Duodenal mucosa (tissue), 2 donors: ENCODE results near the gene GJA10.
"Not testable (repeated sequence)": the region's sequence is repeated elsewhere in the genome, so short reads cannot be mapped to it uniquely, and the experiment has no call there.

Experiments
- H3K27ac ChIP-seq: one replicate; pipeline ENCODE4 v1.7.0; 2013; ENCODE audit warnings: low read depth, low read length
- H3K27me3 ChIP-seq, 2 donors: one replicate each; pipeline ENCODE4 v1.7.0; 2013; ENCODE audit warnings: low read length in 2 of 2, control low read depth in 1 of 2; ENCODE audit not compliant: insufficient read depth in 2 of 2, control insufficient read depth in 1 of 2
- H3K36me3 ChIP-seq, 2 donors: one replicate each; pipeline ENCODE4 v1.7.0; 2013; ENCODE audit warnings: low read length in 2 of 2, control low read depth in 1 of 2; ENCODE audit not compliant: insufficient read depth in 2 of 2, control insufficient read depth in 1 of 2
- H3K4me1 ChIP-seq, 2 donors: one replicate each; pipeline ENCODE4 v1.7.0; 2013; ENCODE audit warnings: low read length in 2 of 2, control low read depth in 1 of 2; ENCODE audit not compliant: insufficient read depth in 2 of 2, control insufficient read depth in 1 of 2
- H3K4me3 ChIP-seq, 2 donors: one replicate each; pipeline ENCODE4 v1.7.0; 2013; ENCODE audit warnings: low read length in 2 of 2, low read depth in 1 of 2
- H3K9ac ChIP-seq, 2 donors: one replicate each; pipeline ENCODE4 v1.7.0; 2013; ENCODE audit warnings: low read length in 2 of 2, low read depth in 1 of 2
- H3K9me3 ChIP-seq, 2 donors: one replicate each; pipeline ENCODE4 v1.7.0; 2013; ENCODE audit warnings: low read length in 2 of 2, control low read depth in 1 of 2; ENCODE audit not compliant: control insufficient read depth in 1 of 2

The GJA10 gene

DNA sequence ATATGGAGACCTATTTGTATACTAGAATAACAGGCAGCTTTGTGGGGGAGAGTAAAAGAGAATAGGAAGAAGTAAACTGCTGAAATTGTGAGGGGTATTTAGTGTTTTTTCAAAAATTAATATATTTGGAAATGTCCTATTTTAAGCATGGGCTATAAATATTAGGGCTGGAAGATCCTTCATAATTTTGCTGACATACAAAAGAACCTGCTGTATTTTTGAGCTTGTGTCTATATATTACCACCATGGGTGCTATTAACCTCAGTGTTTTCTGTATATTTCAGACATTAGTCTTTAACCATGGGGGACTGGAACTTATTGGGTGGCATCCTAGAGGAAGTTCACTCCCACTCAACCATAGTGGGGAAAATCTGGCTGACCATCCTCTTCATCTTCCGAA is at the start of gene GJA10:
Gene GJA10 (plus strand): TSS at position 301 of the 400 bp plus-strand sequence. CDS start 0 bp downstream, at position 301.
- Histone ChIP-seq H3K9me3 (no peaks in the 10 kb centered on the region), H3K9ac (no peak within 1 kb of the TSS), H3K4me3 (no peak within 1 kb of the TSS), H3K27ac (no peak within 1 kb of the TSS), H3K4me1 (no peaks in the 10 kb centered on the region), H3K36me3 (no peaks in the 10 kb centered on the region), H3K27me3 (peaks cover 4 to 6% of the 10 kb centered on the region in 2 donors)

DNA sequence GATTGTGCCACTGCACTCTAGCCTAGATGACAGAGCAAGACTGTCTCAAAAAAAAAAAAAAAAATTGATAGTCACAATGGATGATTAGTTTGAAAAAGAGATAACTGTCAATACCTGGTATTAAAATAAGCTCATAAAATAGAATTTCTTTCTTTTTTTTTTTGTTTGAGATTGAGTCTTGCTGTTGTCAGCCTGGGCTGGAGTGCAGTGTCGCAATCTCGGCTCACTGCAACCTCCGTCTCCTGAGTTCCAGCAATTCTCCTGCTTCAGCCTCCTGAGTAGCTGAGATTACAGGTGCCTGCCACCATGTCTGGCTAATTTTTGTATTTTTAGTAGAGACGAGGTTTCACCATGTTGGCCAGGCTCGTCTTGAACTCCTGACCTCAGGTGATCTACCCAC is 46.8 kb upstream of the GJA10 start:
- H3K27ac ChIP-seq, H3K9ac ChIP-seq, H3K4me3 ChIP-seq, H3K27me3 ChIP-seq, H3K4me1 ChIP-seq, H3K9me3 ChIP-seq: not testable (repeated sequence)
- peaks cover 2 to 16% of the 10 kb centered on the region in 2 donors for H3K36me3 ChIP-seq

DNA sequence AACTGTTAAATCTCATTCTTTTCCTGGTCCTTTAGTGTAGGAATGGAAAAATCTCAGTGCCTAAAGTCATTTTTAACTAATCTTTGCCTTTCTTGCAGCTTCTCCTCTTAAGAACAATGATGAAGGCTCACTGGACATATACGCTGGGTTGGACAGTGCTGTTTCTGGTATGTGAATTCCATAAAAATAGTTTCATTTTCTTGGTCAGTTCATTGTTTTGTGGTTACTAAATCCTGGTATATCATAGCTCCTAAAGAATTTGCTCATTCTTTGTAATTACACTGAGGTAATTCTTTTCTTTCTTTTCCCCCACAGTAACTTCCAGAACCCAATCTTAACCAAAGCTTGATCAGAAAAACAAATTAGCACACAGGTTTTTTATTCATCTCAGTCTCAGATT is 41.2 kb upstream of the GJA10 start:
- H3K27ac ChIP-seq, result no peak overlapping the region
- no peaks in the 10 kb centered on the region for H3K27me3 ChIP-seq
- H3K9ac ChIP-seq, result no peak overlapping the region
- no peak overlapping the region for H3K4me3 ChIP-seq
- peaks cover 7 to 35% of the 10 kb centered on the region in 2 donors for H3K36me3 ChIP-seq
- no peaks in the 10 kb centered on the region for H3K9me3 ChIP-seq
- no peaks in the 10 kb centered on the region for H3K4me1 ChIP-seq

GRCh38 chr6:89858041-89858440 is 36.2 kb upstream of the GJA10 start:
- Histone ChIP-seq H3K36me3 (peaks cover 19 to 58% of the 10 kb centered on the region in 2 donors), H3K27ac (no peak overlapping the region), H3K9ac (no peak overlapping the region)

GRCh38 chr6:89859744-89860143 is 34.5 kb upstream of the GJA10 start:
- no peak overlapping the region for H3K27ac ChIP-seq
- H3K9me3 ChIP-seq, result no peaks in the 10 kb centered on the region
- peaks cover 15 to 55% of the 10 kb centered on the region in 2 donors for H3K36me3 ChIP-seq
- no peak overlapping the region for H3K9ac ChIP-seq
- H3K27me3 ChIP-seq, result no peaks in the 10 kb centered on the region
- H3K4me1 ChIP-seq, result no peaks in the 10 kb centered on the region
- no peak overlapping the region for H3K4me3 ChIP-seq

More at GRCh38 chr6:89858041-89858440, 36.2 kb upstream of the GJA10 start:
- no peaks in the 10 kb centered on the region for H3K27me3 ChIP-seq
- H3K9me3 ChIP-seq, result no peaks in the 10 kb centered on the region
- no peaks in the 10 kb centered on the region for H3K4me1 ChIP-seq
- H3K4me3 ChIP-seq, result no peak overlapping the region

- Histone ChIP-seq H3K4me1 (no peaks in the 10 kb centered on the region), H3K27ac (no peak overlapping the region), H3K9ac (no peak overlapping the region), H3K9me3 (no peaks in the 10 kb centered on the region), H3K27me3 (no peaks in the 10 kb centered on the region), H3K4me3 (no peak overlapping the region), H3K36me3 (peaks cover 22 to 62% of the 10 kb centered on the region in 2 donors)
Observed at GRCh38 chr6:89862273-89862672, 32.0 kb upstream of the GJA10 start.

GRCh38 chr6:89862698-89863097 is 31.6 kb upstream of the GJA10 start:
- H3K36me3 ChIP-seq, result peaks cover 26 to 64% of the 10 kb centered on the region in 2 donors
- no peaks in the 10 kb centered on the region for H3K4me1 ChIP-seq
- H3K4me3 ChIP-seq, result no peak overlapping the region
- H3K9me3 ChIP-seq, result no peaks in the 10 kb centered on the region
- H3K27me3 ChIP-seq, result no peaks in the 10 kb centered on the region
- H3K9ac ChIP-seq, result no peak overlapping the region
- H3K27ac ChIP-seq, result no peak overlapping the region

DNA sequence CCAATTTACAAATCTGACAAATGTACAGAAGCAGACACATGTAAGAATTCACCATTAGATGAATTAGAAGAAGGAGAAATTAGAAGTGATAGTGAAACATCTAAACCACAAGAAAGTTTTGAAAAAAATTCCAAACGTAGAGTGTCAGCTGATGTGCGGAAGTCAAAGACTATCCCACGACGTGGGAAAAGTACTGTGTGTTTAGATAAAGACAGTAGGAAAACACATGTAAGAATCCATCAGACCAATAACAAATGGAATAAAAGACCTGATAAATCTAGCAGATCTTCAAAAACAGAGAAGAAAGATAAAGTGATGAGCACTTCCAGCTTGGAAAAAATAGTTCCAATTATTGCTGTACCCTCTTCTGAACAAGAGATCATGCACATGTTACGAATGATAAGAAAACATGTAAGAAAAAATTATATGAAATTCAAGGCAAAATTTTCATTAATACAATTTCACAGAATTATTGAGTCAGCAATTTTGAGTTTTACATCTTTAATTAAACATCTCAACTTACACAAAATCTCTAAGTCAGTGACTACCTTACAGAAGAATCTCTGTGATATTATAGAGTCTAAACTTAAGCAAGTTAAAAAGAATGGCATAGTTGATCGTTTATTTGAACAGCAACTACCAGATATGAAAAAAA is 28.1 kb upstream of the GJA10 start:
- H3K9me3 ChIP-seq, result no peaks in the 10 kb centered on the region
- H3K36me3 ChIP-seq, result peaks cover 21 to 47% of the 10 kb centered on the region in 2 donors
- no peak overlapping the region for H3K27ac ChIP-seq
- no peak overlapping the region for H3K4me3 ChIP-seq
- no peaks in the 10 kb centered on the region for H3K27me3 ChIP-seq
- H3K9ac ChIP-seq, result no peak overlapping the region
- no peaks in the 10 kb centered on the region for H3K4me1 ChIP-seq

DNA sequence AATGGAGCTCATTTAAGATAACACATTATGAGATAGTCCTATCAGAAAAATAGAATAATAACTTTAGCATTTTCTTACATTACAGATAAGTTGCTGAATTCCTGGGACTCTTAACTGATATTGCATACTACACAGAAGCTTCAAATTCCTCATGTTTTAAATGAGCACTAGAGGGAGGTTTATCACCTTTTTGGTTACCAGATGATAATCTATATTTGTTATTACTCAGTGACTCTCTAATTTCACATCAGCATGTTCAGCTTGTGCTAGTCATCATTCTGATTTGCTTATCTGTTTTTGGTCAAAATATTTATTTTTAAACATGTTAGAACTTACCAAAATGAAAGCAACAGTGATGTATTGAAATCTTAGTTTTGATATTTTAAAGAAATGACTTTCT is 20.5 kb upstream of the GJA10 start:
- no peaks in the 10 kb centered on the region for H3K4me1 ChIP-seq
- no peak overlapping the region for H3K4me3 ChIP-seq
- no peaks in the 10 kb centered on the region for H3K27me3 ChIP-seq
- no peak overlapping the region for H3K27ac ChIP-seq
- H3K9me3 ChIP-seq, result no peaks in the 10 kb centered on the region
- H3K36me3 ChIP-seq, result peaks cover 0 to 12% of the 10 kb centered on the region in 2 donors
- no peak overlapping the region for H3K9ac ChIP-seq

DNA sequence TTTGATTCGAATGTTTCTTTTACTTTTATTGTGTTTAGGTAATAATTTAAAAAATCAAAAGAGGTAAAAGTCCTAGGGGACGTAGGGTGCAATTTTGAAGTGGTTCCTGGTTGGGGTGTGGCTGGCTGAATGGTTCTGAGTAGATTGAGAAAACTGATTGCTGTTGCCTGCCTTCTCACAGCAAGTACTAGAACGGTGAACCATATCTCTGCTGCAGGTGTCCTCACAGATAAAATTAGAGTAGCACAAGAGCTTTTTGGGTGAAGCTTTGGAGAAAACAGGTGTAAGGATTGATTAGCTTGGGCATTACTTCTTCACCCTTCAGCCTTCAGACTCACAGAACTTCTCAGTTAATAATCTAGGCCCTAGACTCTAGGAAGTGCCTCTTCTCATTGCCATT is 19.8 kb upstream of the GJA10 start:
- Histone ChIP-seq H3K9me3 (no peaks in the 10 kb centered on the region), H3K9ac (no peak overlapping the region), H3K27ac (no peak overlapping the region), H3K4me1 (no peaks in the 10 kb centered on the region), H3K36me3 (peaks cover 0 to 12% of the 10 kb centered on the region in 2 donors), H3K4me3 (no peak overlapping the region), H3K27me3 (no peaks in the 10 kb centered on the region)
